ENCODE data around the gene TRHDE.

DNA sequence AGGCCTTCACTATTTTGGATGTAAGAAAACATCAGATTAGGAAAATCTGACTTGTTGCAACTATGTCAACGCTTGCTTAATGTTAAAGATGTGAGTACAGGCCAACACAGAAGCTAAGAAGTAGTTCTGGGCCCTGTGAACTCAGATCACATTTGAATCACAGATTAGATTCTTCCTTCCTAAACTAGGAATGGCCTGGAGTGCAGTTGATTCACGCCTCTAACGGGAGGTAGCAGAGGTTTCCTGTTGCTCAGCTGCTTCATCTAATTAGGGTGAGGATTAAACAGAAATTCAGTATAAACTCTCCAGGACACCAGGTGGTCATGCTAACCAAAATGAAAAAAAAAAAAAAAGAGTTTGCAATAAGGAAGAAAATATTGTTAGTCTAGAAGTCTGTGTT lies 314.3 kb downstream of the TRHDE start:
- no peak for TF ChIP-seq TCF7L2 (IDR thresholded peaks at IDR 0.05; ENCODE audit: borderline replicate concordance, low read depth, low read length)
- TF ChIP-seq ZNF501 (tag by site-specific recombination; IDR thresholded peaks at IDR 0.05) = no peak
- TF ChIP-seq, protein P1, sequence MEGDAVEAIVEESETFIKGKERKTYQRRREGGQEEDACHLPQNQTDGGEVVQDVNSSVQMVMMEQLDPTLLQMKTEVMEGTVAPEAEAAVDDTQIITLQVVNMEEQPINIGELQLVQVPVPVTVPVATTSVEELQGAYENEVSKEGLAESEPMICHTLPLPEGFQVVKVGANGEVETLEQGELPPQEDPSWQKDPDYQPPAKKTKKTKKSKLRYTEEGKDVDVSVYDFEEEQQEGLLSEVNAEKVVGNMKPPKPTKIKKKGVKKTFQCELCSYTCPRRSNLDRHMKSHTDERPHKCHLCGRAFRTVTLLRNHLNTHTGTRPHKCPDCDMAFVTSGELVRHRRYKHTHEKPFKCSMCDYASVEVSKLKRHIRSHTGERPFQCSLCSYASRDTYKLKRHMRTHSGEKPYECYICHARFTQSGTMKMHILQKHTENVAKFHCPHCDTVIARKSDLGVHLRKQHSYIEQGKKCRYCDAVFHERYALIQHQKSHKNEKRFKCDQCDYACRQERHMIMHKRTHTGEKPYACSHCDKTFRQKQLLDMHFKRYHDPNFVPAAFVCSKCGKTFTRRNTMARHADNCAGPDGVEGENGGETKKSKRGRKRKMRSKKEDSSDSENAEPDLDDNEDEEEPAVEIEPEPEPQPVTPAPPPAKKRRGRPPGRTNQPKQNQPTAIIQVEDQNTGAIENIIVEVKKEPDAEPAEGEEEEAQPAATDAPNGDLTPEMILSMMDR (tag by site-specific recombination; IDR thresholded peaks at IDR 0.05) = no peak
- no peak for TF ChIP-seq ZNF274 (IDR thresholded peaks at IDR 0.05; ENCODE audit: low read length)
- TF ChIP-seq ZNF274 (tag by site-specific recombination; IDR thresholded peaks at IDR 0.05; ENCODE audit: borderline replicate concordance) = no peak
- TF ChIP-seq ZEB2 (tag by site-specific recombination; IDR thresholded peaks at IDR 0.05) = no peak
- no peak for TF ChIP-seq ZBTB20 (tag by site-specific recombination; IDR thresholded peaks at IDR 0.05)
- TF ChIP-seq ZNF138 (tag by site-specific recombination; IDR thresholded peaks at IDR 0.05; ENCODE audit: borderline replicate concordance) = no peak
